ENCODE measurements around the gene ANKZF1. TPM values are rescaled to one million over a fixed set of nuclear protein-coding genes. Genes with fewer than 3 reads are reported as not detected.
"Not testable (repeated sequence)": the region's sequence is repeated elsewhere in the genome, so short reads cannot be mapped to it uniquely, and the experiment has no call there.

The ANKZF1 gene
- total RNA-seq, 2 experiments from 2014 or later = 140 to 166 TPM

DNA sequence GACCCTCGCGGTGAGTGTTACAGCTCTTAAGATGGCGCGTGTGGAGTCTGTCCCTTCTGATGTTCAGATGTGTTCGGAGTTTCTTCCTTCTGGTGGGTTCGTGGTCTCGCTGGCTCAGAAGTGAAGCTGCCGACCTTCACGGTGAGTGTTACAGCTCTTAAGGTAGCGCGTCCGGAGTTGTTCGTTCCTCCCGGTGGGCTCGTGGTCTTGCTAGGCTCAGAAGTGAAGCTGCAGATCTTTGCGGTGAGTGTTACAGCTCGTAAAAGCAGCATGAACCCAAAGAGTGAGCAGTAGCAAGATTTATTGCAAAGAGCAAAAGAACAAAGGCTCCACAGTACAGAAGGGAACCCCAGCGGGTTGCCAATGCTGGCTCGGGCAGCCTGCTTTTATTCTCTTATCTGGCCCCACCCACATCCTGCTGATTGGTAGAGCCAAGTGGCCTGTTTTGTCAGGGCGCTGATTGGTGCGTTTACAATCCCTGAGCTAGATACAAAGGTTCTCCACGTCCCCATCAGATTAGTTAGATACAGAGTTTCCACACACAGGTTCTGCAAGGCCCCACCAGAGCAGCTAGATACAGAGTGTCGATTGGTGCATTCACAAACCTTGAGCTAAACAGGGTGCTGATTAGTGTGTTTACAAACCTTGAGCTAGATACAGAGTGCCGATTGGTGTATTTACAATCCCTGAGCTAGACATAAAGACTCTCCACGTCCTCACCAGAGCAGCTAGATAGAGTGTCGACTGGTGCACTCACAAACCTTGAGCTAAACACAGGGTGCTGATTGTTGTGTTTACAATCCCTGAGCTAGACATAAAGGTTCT, 28.9 kb upstream of the ANKZF1 start:
- H3K27me3 Mint-ChIP-seq; ATAC-seq; H3K36me3 Mint-ChIP-seq (ENCODE audit: low read depth); H3K4me1 Mint-ChIP-seq; H3K9me3 Mint-ChIP-seq (ENCODE audit: low read depth); intact Hi-C loops (cut with DNase I, micrococcal nuclease): not testable (repeated sequence)
- ChIA-PET CTCF (interaction anchor here (0.6 to 5.0 kb wide), 7 partner anchors 11 to 171 kb away, joined by 3 to 19 read pairs (median 4); partner anchors contain the start of gene SLC23A3), POLR2A (interaction anchor here (0.7 kb wide), 1 partner anchor 49 kb away, joined by 3 read pairs; no protein-coding TSS in a partner anchor)
- H3K4me3 Mint-ChIP-seq = peak overlapping the region; percentile 68
- peak; percentile 48 for DNase-seq
- H3K27ac Mint-ChIP-seq = peak overlapping the region; percentile 89

GRCh38 chr2:219201331-219201730, 28.3 kb upstream of the ANKZF1 start:
- ATAC-seq; H3K36me3 Mint-ChIP-seq (ENCODE audit: low read depth); H3K27me3 Mint-ChIP-seq; POLR2A ChIA-PET; DNase-seq; H3K4me3 Mint-ChIP-seq; H3K9me3 Mint-ChIP-seq (ENCODE audit: low read depth); intact Hi-C loops (cut with DNase I, micrococcal nuclease): not testable (repeated sequence)
- peaks cover 11% of the 10 kb centered on the region for H3K4me1 Mint-ChIP-seq
- peak overlapping the region; percentile 89 for H3K27ac Mint-ChIP-seq
- CTCF ChIA-PET = interaction anchor here (0.8 kb wide), 1 partner anchor 15 kb away, joined by 4 read pairs; no protein-coding TSS in a partner anchor

DNA sequence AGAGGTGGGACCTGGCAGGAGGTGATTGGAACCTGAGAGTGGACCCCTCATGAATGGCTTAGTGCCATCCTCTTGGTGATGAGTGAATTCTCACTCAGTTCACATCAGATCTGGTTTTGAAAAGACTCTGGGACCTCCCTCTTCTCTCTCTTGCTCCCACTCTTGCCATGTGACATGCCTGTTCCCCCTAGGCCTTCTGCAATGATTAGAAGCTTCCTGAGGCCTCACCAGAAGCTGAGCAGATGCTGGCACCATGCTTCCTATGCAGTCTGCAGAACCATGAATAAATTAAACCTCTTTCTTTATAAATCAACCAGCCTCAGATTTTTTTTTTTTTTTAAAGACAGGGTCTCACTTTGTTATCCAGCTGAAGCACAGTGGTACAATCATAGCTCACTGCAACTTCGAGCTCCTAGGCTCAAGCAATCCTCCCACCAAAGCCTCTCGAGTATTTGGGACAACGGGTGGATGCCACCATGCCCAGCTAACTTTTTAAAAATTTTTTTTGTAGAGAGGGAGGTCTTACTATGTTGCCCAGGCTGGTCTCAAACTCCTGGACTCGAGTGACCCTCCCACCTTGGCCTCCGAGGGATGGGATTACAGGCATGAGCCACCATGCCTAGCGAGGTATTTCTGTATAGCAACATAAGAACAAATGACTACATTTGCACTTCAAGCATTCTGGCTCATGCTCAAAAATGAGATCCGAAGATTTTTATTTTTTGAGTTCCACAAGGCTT, 25.0 kb upstream of the ANKZF1 start:
- H3K27ac Mint-ChIP-seq = no peak overlapping the region
- no peak for DNase-seq
- peaks cover 6% of the 10 kb centered on the region for H3K9me3 Mint-ChIP-seq (ENCODE audit: low read depth)
- POLR2A ChIA-PET = interaction anchor here (1.2 kb wide), 1 partner anchor 25 kb away, joined by 3 read pairs; the partner anchor contains the start of genes ANKZF1 and ATG9A
- peaks cover 35% of the 10 kb centered on the region for H3K4me1 Mint-ChIP-seq
- CTCF ChIA-PET = interaction anchor here (0.6 kb wide), 1 partner anchor 236 kb away, joined by 4 read pairs; no protein-coding TSS in a partner anchor
- peaks cover 18% of the 10 kb centered on the region for H3K36me3 Mint-ChIP-seq (ENCODE audit: low read depth)
- no peak overlapping the region for H3K4me3 Mint-ChIP-seq
- no peak for ATAC-seq
- intact Hi-C loops (cut with DNase I, micrococcal nuclease) = loop anchor here in 1 of 2 experiments (5.0 kb wide), 1 partner anchor 338 kb away; the partner anchor contains the start of genes CHPF and TMEM198
- no peaks in the 10 kb centered on the region for H3K27me3 Mint-ChIP-seq

GRCh38 chr2:219205165-219205538, 24.5 kb upstream of the ANKZF1 start:
- POLR2A ChIA-PET = interaction anchor here (0.8 kb wide), 1 partner anchor 34 kb away, joined by 3 read pairs; no protein-coding TSS in a partner anchor
- H3K27me3 Mint-ChIP-seq = no peaks in the 10 kb centered on the region

DNA sequence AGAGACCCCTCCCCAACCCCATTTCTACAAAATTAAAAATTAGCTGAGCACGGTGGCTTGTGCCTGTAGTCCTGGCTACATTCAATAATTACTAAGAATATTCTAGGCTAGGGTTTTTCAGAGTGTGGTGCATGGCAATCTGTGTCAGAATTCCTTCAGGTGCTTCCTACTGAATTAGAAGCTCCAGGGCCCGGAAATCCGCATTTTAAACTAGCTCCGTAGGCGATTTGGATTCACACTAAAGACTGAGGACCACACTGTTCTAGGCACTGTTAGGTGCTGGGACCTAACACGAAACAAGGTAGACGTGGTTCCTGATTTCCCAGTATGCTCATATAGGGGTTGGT, 23.7 kb upstream of the ANKZF1 start:
- peaks cover 5% of the 10 kb centered on the region for H3K9me3 Mint-ChIP-seq (ENCODE audit: low read depth)
- ChIA-PET CTCF (interaction anchor here (0.6 to 2.0 kb wide), 17 partner anchors 10 to 307 kb away, joined by 3 to 12 read pairs (median 5); partner anchors contain the start of genes CNPPD1, GLB1L, NHEJ1 and SLC23A3), POLR2A (interaction anchor here (0.6 to 1.7 kb wide), 8 partner anchors 13 to 164 kb away, joined by 3 to 14 read pairs (median 4); partner anchors contain the start of genes ABCB6, ANKZF1, ATG9A and CNPPD1)
- intact Hi-C loops (cut with DNase I, micrococcal nuclease) = loop anchor here (1.0 to 5.0 kb wide), 17 partner anchors 12 to 799 kb away; partner anchors contain the start of genes ANKZF1 (in 2 of the 2), ATG9A (in 2 of the 2), DNAJB2 (in 2 of the 2) and NHEJ1 (in 2 of the 2)
- H3K4me1 Mint-ChIP-seq = peaks cover 33% of the 10 kb centered on the region
- peak overlapping the region; percentile 94 for H3K27ac Mint-ChIP-seq
- H3K36me3 Mint-ChIP-seq (ENCODE audit: low read depth) = peaks cover 22% of the 10 kb centered on the region
- H3K4me3 Mint-ChIP-seq = peak overlapping the region; percentile 86
- no peaks in the 10 kb centered on the region for H3K27me3 Mint-ChIP-seq
- DNase-seq (no peak), ATAC-seq (no peak)

More at GRCh38 chr2:219205165-219205538, 24.5 kb upstream of the ANKZF1 start:
- DNase-seq (no peak), ATAC-seq (no peak)
- peaks cover 20% of the 10 kb centered on the region for H3K36me3 Mint-ChIP-seq (ENCODE audit: low read depth)
- intact Hi-C loops (cut with DNase I, micrococcal nuclease) = loop anchor here in 1 of 2 experiments (5.0 kb wide), 1 partner anchor 337 kb away; the partner anchor contains the start of genes CHPF and TMEM198
- CTCF ChIA-PET = interaction anchor here (2.0 kb wide), 1 partner anchor 22 kb away, joined by 5 read pairs; no protein-coding TSS in a partner anchor
- H3K27ac Mint-ChIP-seq = no peak overlapping the region
- H3K4me3 Mint-ChIP-seq = no peak overlapping the region
- H3K9me3 Mint-ChIP-seq (ENCODE audit: low read depth) = peaks cover 6% of the 10 kb centered on the region
- H3K4me1 Mint-ChIP-seq = peaks cover 38% of the 10 kb centered on the region

GRCh38 chr2:219206328-219207133, 23.1 kb upstream of the ANKZF1 start, which contains the start of gene ZFAND2B:
TSS of gene ZFAND2B (plus strand) at chr2:219206782. CDS start at chr2:219206988, 206 bp downstream.
- CTCF ChIA-PET = interaction anchor here (0.6 to 2.0 kb wide), 18 partner anchors 9 to 308 kb away, joined by 3 to 12 read pairs (median 4); partner anchors contain the start of genes CNPPD1, GLB1L, NHEJ1 and SLC23A3
- H3K9me3 Mint-ChIP-seq (ENCODE audit: low read depth) = peaks cover 3% of the 10 kb centered on the region
- POLR2A ChIA-PET = interaction anchor here (0.5 to 1.7 kb wide), 9 partner anchors 12 to 53 kb away, joined by 3 to 14 read pairs (median 6); partner anchors contain the start of genes ABCB6, ANKZF1, ATG9A and CNPPD1
- intact Hi-C loops (cut with DNase I, micrococcal nuclease) = loop anchor here (1.0 to 5.0 kb wide), 19 partner anchors 11 to 800 kb away; partner anchors contain the start of genes ANKZF1 (in 2 of the 2), ATG9A (in 2 of the 2), DNAJB2 (in 2 of the 2) and NHEJ1 (in 2 of the 2)
- DNase-seq (peak; percentile 98), ATAC-seq (peak; percentile 96)
- H3K4me3 Mint-ChIP-seq = peak within 1 kb of the TSS; percentile 86
- peaks cover 34% of the 10 kb centered on the region for H3K4me1 Mint-ChIP-seq
- H3K36me3 Mint-ChIP-seq (ENCODE audit: low read depth) = peaks cover 26% of the 10 kb centered on the region
- peak within 1 kb of the TSS; percentile 94 for H3K27ac Mint-ChIP-seq
- H3K27me3 Mint-ChIP-seq = no peaks in the 10 kb centered on the region

DNA sequence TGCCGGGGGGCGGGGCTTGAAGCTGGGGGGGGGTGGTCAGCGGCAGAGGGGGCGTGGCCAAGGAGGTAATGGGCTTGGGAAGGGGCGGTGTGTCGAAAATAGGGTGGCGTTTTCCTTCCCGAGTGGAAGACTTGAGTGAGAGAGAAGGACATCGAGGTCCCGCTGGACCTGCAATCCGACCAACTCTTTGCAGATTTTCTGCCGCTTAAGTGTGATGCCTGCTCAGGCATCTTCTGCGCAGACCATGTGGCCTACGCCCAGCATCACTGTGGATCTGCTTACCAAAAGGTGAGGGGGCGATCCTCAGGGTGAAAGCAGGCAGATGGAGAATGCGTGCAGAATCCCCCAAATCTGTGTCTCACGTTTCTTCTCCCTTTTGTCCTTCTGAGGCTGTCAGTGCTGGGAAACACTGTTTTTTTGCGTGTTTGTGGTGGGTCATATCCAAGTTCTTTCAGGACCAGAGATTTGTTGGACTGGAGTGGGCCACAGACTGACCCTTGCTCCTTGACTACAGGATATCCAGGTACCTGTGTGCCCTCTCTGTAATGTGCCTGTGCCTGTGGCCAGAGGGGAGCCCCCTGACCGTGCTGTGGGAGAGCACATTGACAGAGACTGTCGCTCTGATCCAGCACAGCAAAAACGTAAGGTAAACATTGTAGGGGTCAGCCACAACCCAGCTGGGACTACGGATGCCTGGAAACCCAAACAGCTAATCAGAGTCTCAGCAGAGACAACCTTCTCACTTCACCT, 22.3 kb upstream of the ANKZF1 start:
- intact Hi-C loops (cut with DNase I, micrococcal nuclease) = loop anchor here (1.0 to 5.0 kb wide), 9 partner anchors 10 to 801 kb away; partner anchors contain the start of genes CHPF (in 1 of the 2), CNOT9 (in 1 of the 2), DNAJB2 (in 1 of the 2) and DNPEP (in 1 of the 2)
- CTCF ChIA-PET = interaction anchor here (0.7 to 2.0 kb wide), 9 partner anchors 9 to 476 kb away, joined by 3 to 12 read pairs (median 5); partner anchors contain the start of genes CNPPD1 and NHEJ1
- Mint-ChIP-seq H3K27ac (peak overlapping the region; percentile 89), H3K27me3 (no peaks in the 10 kb centered on the region), H3K9me3 (ENCODE audit: low read depth) (peaks cover 3% of the 10 kb centered on the region), H3K4me3 (peak overlapping the region; percentile 86), H3K36me3 (ENCODE audit: low read depth) (peaks cover 29% of the 10 kb centered on the region), H3K4me1 (peaks cover 37% of the 10 kb centered on the region)
- ATAC-seq = no peak
- no peak for DNase-seq
- POLR2A ChIA-PET = interaction anchor here (0.5 to 1.7 kb wide), 6 partner anchors 11 to 54 kb away, joined by 3 to 14 read pairs (median 7); partner anchors contain the start of genes ABCB6 and CNPPD1

- H3K9me3 Mint-ChIP-seq (ENCODE audit: low read depth) = peaks cover 3% of the 10 kb centered on the region
These were observed 21.5 kb upstream of the ANKZF1 start for GRCh38 chr2:219207884-219208740.

More at GRCh38 chr2:219207884-219208740, 21.5 kb upstream of the ANKZF1 start:
- ATAC-seq (no peak), DNase-seq (no peak)
- POLR2A ChIA-PET = no interaction called here
- Mint-ChIP-seq H3K4me1 (peaks cover 37% of the 10 kb centered on the region), H3K36me3 (ENCODE audit: low read depth) (peaks cover 30% of the 10 kb centered on the region), H3K4me3 (peak overlapping the region; percentile 86), H3K27me3 (no peaks in the 10 kb centered on the region), H3K27ac (peak overlapping the region; percentile 75)
- CTCF ChIA-PET = interaction anchor here (0.6 to 1.3 kb wide), 8 partner anchors 14 to 477 kb away, joined by 3 to 5 read pairs (median 4); partner anchors contain the start of genes ANKZF1 and ATG9A
- intact Hi-C loops (cut with DNase I, micrococcal nuclease) = loop anchor here (1.0 to 5.0 kb wide), 9 partner anchors 9 to 801 kb away; partner anchors contain the start of genes CHPF (in 1 of the 2), CNOT9 (in 1 of the 2), DNAJB2 (in 1 of the 2) and DNPEP (in 1 of the 2)
